ENCODE results near the gene RPS6KA5.

Gene RPS6KA5

GRCh38 chr14:90894241-90894640 lies 166.2 kb downstream of the RPS6KA5 start:
- no peak for TF ChIP-seq EZH2 (optimal IDR thresholded peaks at IDR 0.05; ENCODE audit: low read depth, low read length)
- TF ChIP-seq EZH2phosphoT487 (IDR thresholded peaks at IDR 0.05; ENCODE audit: low read length) = no peak
- TF ChIP-seq, protein P1, sequence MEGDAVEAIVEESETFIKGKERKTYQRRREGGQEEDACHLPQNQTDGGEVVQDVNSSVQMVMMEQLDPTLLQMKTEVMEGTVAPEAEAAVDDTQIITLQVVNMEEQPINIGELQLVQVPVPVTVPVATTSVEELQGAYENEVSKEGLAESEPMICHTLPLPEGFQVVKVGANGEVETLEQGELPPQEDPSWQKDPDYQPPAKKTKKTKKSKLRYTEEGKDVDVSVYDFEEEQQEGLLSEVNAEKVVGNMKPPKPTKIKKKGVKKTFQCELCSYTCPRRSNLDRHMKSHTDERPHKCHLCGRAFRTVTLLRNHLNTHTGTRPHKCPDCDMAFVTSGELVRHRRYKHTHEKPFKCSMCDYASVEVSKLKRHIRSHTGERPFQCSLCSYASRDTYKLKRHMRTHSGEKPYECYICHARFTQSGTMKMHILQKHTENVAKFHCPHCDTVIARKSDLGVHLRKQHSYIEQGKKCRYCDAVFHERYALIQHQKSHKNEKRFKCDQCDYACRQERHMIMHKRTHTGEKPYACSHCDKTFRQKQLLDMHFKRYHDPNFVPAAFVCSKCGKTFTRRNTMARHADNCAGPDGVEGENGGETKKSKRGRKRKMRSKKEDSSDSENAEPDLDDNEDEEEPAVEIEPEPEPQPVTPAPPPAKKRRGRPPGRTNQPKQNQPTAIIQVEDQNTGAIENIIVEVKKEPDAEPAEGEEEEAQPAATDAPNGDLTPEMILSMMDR (IDR thresholded peaks at IDR 0.05; ENCODE audit: low read length) = no peak
- Histone ChIP-seq H3K4me3 (ENCODE audit: low read length) (no peak overlapping the region), H2AFZ (ENCODE audit: low read length) (no peak overlapping the region), H3K79me2 (ENCODE audit: low read length) (no peaks in the 10 kb centered on the region), H3K4me1 (ENCODE audit: low read length) (peaks cover 7% of the 10 kb centered on the region; the same call in 1 of the 2 replicates), H3K27ac (ENCODE audit: low read length) (no peak overlapping the region), H3K9me3 (replicated peaks; ENCODE audit: insufficient read depth, low read length) (no peaks in the 10 kb centered on the region), H3K27me3 (replicated peaks; ENCODE audit: insufficient read depth, low read length) (no peaks in the 10 kb centered on the region), H4K20me1 (ENCODE audit: insufficient read depth, low read length) (no peaks in the 10 kb centered on the region), H3K9me2 (replicated peaks; ENCODE audit: insufficient read depth, low read length) (no peaks in the 10 kb centered on the region), H3F3A (ENCODE audit: insufficient read depth, low read length) (no peaks in the 10 kb centered on the region), H3K36me3 (replicated peaks; ENCODE audit: insufficient read depth, low read length) (no peaks in the 10 kb centered on the region), H3K9ac (ENCODE audit: low read length) (no peak overlapping the region), H3K4me2 (ENCODE audit: low read depth, low read length) (no peak overlapping the region)
- no peak for DNase-seq

DNA sequence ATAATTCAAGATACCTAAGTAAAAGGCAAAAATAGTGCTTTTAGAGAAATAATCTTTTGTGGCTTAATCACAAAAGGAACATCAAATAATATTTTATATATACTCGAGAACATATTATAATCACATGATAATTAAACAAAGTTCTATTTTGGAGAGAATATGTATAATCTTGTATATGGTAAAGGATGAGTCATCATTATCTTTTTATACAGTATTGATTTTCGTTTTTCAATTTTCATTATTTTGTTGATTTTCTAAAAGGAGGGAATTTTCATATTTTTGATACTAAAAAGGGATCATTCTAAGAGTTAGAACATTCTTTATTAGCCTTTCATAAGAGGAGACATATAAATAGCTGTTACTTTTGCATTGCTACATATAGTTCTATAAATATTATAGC lies 166.9 kb downstream of the RPS6KA5 start:
- H3K9me2 ChIP-seq (replicated peaks; ENCODE audit: insufficient read depth, low read length) = no peaks in the 10 kb centered on the region
- no peaks in the 10 kb centered on the region for H3K9me3 ChIP-seq (replicated peaks; ENCODE audit: insufficient read depth, low read length)
- H2AFZ ChIP-seq (ENCODE audit: low read length) = no peak overlapping the region
- no peaks in the 10 kb centered on the region for H4K20me1 ChIP-seq (ENCODE audit: insufficient read depth, low read length)
- H3K4me2 ChIP-seq (ENCODE audit: low read depth, low read length) = peak overlapping the region; percentile 19; the same call in 1 of the 2 replicates
- DNase-seq = no peak
- H3K4me3 ChIP-seq (ENCODE audit: low read length) = no peak overlapping the region
- H3K27ac ChIP-seq (ENCODE audit: low read length) = no peak overlapping the region
- H3K9ac ChIP-seq (ENCODE audit: low read length) = no peak overlapping the region
- no peak for TF ChIP-seq EZH2 (optimal IDR thresholded peaks at IDR 0.05; ENCODE audit: low read depth, low read length)
- TF ChIP-seq, protein P1 (IDR thresholded peaks at IDR 0.05; ENCODE audit: low read length) = no peak
- no peak for TF ChIP-seq EZH2phosphoT487 (IDR thresholded peaks at IDR 0.05; ENCODE audit: low read length)
- H3K4me1 ChIP-seq (ENCODE audit: low read length) = peaks cover 7% of the 10 kb centered on the region; the same call in 1 of the 2 replicates
- H3F3A ChIP-seq (ENCODE audit: insufficient read depth, low read length) = no peaks in the 10 kb centered on the region
- H3K79me2 ChIP-seq (ENCODE audit: low read length) = no peaks in the 10 kb centered on the region
- H3K27me3 ChIP-seq (replicated peaks; ENCODE audit: insufficient read depth, low read length) = no peaks in the 10 kb centered on the region
- no peaks in the 10 kb centered on the region for H3K36me3 ChIP-seq (replicated peaks; ENCODE audit: insufficient read depth, low read length)

- no peaks in the 10 kb centered on the region for H4K20me1 ChIP-seq (ENCODE audit: insufficient read depth, low read length)
- DNase-seq = peak; percentile 7
Measured at GRCh38 chr14:90892970-90893369, 167.5 kb downstream of the RPS6KA5 start.

More at GRCh38 chr14:90892970-90893369, 167.5 kb downstream of the RPS6KA5 start:
- Histone ChIP-seq H3K36me3 (replicated peaks; ENCODE audit: insufficient read depth, low read length) (no peaks in the 10 kb centered on the region), H3K4me3 (ENCODE audit: low read length) (no peak overlapping the region), H2AFZ (ENCODE audit: low read length) (no peak overlapping the region), H3K9me3 (replicated peaks; ENCODE audit: insufficient read depth, low read length) (no peaks in the 10 kb centered on the region), H3K79me2 (ENCODE audit: low read length) (no peaks in the 10 kb centered on the region), H3K9me2 (replicated peaks; ENCODE audit: insufficient read depth, low read length) (no peaks in the 10 kb centered on the region), H3K4me1 (ENCODE audit: low read length) (peaks cover 7% of the 10 kb centered on the region; the same call in 1 of the 2 replicates), H3K27ac (ENCODE audit: low read length) (no peak overlapping the region), H3K4me2 (ENCODE audit: low read depth, low read length) (peak overlapping the region; percentile 19; the same call in 1 of the 2 replicates), H3K27me3 (replicated peaks; ENCODE audit: insufficient read depth, low read length) (no peaks in the 10 kb centered on the region), H3F3A (ENCODE audit: insufficient read depth, low read length) (no peaks in the 10 kb centered on the region), H3K9ac (ENCODE audit: low read length) (no peak overlapping the region)
- no peak for TF ChIP-seq EZH2phosphoT487 (IDR thresholded peaks at IDR 0.05; ENCODE audit: low read length)
- TF ChIP-seq, protein P1 (IDR thresholded peaks at IDR 0.05; ENCODE audit: low read length) = no peak
- TF ChIP-seq EZH2 (optimal IDR thresholded peaks at IDR 0.05; ENCODE audit: low read depth, low read length) = no peak
